ENCODE results near the gene FOXC2.
"Not testable (repeated sequence)": the region's sequence is repeated elsewhere in the genome, so short reads cannot be mapped to it uniquely, and the experiment has no call there.

The FOXC2 gene

GRCh38 chr16:86573646-86574508 lies 7.2 kb downstream of the FOXC2 start:
- DNase-seq (ENCODE audit: low read depth): no peak

- no peak for DNase-seq (ENCODE audit: low read depth)
These were observed 8.0 kb downstream of the FOXC2 start for GRCh38 chr16:86574646-86575045.

- DNase-seq (ENCODE audit: low read depth): no peak
These were observed 8.6 kb downstream of the FOXC2 start for GRCh38 chr16:86575095-86575685.

DNA sequence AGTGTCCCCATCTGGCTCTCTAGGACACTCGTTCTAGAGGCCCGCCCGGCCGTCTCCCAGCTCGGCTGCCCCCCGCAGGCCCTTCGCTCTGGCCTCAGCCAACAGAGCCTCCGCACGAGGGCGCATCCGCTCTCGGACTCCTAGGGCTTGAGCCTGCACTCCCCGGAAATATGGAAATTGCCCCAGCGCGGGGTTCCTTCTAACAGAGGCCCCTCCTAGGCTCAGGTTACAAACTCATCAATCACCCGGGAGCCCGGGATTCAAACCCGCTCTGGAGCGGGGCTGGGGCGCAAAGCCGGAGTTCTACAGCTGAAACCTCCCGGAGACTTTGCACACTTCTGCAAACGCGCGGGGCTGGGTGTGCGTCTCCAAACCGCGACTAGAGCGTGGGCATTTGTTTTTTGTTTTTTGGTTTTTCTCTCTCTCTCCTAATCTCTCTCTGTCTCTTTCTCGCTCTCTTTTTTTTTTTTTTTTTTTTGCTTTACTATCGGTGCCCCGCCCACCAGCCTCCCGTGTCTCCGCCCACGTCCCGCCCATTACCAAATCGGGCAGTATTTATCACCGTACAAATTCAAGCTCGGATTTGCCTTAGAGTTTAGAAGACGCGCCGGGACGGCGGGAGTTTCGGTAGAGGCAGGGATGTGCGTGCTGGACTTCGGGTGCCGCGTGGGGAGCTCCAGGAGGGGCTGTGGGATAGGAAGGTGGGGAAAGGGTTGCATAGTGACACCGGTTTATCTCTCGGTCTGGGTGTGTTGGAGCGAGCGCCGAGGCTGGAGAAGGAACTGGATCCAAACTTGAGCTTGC lies 9.3 kb downstream of the FOXC2 start:
- DNase-seq (ENCODE audit: low read depth): peak; percentile 87

DNA sequence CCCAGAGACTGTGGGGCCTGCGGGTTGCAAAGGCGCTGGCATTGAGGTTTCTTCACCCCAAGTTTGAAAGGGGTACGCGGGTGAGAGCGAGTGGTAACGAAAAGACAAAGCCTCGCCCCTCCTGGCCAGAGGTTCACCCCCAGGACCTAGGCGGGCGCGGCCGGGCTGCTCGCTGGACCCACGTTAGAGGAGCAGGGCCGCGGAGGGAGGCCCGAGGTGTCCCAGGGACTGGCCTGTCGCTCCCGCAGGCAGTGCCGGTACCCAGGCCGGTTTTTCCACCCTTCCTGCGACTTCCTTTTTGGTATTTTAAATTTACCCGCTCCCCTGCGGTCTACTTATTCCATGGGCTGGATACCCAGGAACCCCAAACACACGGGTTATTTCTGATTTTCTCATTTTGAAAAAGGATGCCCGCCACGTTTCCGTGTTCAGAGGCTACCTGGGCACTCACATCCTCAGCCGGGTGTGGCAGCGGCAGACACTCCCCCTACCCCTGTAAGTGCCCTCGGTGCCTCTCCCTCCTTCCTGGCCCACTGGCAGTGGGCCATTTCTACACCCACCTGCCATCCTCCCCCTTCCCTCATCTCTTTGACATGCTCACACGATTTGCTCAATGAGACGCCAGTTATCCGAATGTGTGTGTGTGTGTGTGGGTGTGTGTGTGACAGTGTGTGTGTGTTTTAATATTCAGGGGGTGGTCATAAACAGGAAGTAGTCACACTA lies 10.1 kb downstream of the FOXC2 start:
- no peak for DNase-seq (ENCODE audit: low read depth)

GRCh38 chr16:86577314-86577971 lies 10.8 kb downstream of the FOXC2 start:
- no peak for DNase-seq (ENCODE audit: low read depth)

DNA sequence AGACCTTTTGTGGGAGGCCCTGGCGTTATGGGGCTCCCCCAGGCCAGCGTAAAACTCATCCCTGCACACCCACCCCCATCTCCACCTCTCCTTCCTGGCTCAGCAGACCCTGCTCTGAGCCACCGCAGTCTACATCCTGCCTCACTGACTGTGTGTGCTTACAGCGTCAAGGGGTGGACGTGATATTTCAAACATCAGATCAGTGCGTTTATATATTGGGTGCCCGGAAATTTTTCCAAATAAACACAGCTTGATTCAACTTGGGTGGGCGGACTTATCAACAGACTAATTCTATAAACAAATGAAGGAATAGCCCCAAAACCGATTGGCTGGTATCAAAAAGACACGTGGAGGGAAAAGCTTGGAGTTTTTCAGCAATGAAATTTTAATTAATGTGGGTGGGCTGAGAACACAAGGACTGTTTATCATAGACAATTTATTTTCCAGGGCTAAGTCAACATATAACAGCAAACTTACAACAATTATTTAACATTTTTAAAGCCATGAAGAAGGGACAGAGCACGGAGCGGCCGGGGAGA lies 11.5 kb downstream of the FOXC2 start, which contains the start of gene FOXL1:
Gene FOXL1 (plus strand): TSS at position 489 of the 539 bp plus-strand sequence. CDS start 175 bp downstream, outside the sequence.
- no peak for DNase-seq (ENCODE audit: low read depth)

DNA sequence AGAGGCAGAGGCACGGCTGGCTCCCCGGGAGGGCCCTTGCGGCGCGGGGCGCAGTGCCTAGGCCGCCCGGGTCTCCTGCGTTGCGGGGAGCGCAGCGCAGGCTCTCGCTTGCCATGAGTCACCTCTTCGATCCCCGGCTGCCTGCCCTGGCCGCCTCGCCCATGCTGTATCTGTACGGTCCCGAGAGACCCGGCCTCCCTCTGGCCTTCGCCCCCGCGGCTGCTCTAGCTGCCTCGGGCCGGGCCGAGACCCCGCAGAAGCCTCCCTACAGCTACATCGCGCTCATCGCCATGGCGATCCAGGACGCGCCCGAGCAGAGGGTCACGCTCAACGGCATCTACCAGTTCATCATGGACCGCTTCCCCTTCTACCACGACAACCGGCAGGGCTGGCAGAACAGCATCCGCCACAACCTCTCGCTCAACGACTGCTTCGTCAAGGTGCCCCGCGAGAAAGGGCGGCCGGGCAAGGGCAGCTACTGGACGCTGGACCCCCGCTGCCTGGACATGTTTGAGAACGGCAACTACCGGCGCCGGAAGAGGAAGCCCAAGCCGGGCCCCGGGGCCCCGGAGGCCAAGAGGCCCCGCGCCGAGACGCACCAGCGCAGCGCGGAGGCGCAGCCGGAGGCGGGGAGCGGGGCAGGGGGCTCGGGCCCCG lies 12.1 kb downstream of the FOXC2 start:
- no peak for DNase-seq (ENCODE audit: low read depth)

DNA sequence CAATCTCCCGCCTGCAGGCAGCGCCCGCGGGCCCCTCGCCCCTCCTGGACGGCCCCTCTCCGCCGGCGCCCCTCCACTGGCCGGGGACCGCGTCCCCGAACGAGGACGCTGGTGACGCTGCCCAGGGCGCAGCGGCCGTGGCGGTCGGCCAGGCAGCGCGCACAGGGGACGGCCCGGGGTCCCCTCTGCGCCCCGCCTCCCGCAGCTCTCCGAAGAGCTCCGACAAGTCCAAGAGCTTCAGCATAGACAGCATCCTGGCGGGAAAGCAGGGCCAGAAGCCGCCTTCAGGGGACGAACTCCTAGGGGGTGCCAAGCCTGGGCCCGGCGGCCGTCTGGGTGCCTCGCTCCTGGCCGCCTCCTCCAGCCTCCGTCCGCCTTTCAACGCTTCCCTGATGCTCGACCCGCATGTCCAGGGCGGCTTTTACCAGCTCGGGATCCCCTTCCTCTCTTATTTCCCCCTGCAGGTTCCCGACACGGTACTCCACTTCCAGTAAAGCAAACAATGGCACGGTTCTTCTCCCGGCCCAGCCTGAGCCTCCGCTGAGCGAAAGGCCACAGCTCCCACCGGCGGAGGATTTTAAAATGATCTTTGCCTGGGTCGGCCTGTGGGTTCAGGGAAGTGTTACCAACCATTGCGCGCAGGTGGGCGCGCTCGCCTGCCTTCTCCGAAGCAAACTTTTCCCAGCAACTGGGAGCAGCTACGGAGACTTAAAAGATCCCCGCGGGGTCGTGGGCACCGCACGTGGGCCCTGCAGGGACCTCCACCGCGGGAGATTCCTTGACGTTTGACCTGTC lies 12.8 kb downstream of the FOXC2 start:
- DNase-seq (ENCODE audit: low read depth): no peak

DNA sequence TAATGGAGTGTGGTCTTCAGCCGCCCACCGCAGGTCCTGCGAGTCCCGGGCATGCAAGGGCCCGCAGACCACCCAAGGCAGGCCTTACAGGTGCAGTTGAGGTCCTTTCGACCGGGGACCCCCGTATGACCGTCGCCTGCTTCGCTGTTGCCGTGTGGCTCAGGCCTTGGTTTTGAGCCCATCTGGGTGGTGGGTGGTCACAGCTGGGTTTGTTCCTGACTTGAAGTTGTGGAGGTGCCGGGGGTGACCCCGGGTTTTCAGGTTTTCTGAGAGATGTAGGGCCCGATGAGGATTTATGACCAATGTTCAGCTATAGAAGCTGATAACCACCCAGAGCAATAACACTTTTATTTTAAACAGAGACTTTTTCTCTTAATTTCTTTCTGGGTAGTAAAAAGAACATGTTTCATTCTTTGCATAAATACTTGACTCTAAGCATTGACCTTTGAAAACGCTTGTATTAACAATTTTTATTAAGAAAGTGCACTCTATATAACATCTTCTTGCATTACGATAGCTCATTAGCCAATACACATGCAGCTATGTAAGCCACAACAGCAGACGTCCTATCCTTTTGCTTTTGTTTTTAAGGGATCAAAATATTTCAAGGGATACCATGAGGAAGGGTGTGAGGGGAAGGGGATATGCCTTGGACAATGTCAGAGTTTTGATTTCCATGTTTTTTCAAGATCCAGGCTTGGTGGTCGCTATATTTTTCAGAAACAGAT lies 13.6 kb downstream of the FOXC2 start:
- DNase-seq (ENCODE audit: low read depth): no peak

DNA sequence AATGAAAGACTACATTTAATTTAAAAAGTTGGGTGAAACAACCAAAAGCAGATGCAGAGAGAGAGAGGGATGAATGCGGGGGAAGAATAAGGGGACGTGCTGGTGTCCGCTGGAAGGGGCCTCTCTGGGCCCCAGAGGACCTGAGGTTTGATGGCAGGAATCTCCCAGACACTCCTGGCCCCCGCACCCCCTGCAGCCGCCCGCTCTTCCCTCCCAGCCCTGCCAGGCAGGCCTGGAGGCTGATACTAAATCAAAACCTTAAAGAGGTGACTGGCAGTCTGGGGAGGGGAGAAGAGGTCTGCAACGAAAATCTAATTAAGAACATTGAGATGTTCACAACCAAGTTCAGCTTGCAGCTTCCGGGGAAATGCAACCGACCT lies 14.2 kb downstream of the FOXC2 start:
- DNase-seq (ENCODE audit: low read depth): no peak

DNA sequence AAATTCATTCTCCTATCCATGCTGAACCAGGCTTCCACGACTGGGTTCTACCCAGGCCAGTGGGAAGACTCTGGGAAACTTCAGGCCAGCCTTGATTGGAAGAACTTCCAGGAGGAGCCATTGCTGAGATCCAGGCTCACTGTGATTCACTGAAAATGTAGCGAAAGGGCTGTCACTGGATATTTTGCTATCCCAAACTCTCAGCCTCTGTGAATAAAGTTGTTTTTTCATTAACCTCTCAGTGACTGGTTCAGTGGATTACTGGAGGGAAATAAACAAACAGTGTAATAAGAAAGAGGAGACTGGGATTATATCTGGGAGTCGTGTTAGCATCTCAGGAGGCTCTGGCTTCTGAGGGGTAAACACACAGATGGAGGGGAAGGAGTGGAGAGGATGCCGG lies 14.8 kb downstream of the FOXC2 start:
- no peak for DNase-seq (ENCODE audit: low read depth)

DNA sequence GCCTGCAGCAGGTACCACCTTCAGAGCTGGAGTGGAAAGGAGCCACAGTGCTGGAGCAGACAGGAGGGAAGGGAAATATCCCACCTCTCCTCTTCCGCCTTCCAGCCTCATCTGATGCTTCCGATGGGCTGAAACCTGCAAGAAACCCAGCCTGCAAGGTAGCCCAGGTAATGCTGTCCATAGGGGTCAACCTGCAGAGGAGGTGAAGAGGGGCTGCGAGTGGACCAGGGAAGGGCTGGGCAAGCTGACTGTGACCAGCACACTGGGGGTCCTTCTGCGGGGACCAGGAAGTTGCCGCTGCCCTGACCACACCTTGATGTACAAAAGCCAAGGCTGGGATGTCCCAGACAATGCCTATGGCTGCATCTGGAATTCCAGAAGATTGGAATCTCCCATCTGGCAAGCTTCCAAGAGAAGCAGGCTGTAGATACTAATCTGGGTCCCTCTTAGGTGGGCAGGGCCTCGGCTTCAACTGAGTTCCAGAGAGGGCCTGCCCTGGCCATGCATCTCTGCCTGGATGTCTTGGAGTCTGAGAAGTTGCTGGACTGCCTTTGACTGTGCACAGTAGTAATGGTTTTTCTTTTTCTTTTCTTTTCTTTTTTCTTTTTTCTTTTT lies 17.5 kb downstream of the FOXC2 start:
- DNase-seq (ENCODE audit: low read depth): no peak

DNA sequence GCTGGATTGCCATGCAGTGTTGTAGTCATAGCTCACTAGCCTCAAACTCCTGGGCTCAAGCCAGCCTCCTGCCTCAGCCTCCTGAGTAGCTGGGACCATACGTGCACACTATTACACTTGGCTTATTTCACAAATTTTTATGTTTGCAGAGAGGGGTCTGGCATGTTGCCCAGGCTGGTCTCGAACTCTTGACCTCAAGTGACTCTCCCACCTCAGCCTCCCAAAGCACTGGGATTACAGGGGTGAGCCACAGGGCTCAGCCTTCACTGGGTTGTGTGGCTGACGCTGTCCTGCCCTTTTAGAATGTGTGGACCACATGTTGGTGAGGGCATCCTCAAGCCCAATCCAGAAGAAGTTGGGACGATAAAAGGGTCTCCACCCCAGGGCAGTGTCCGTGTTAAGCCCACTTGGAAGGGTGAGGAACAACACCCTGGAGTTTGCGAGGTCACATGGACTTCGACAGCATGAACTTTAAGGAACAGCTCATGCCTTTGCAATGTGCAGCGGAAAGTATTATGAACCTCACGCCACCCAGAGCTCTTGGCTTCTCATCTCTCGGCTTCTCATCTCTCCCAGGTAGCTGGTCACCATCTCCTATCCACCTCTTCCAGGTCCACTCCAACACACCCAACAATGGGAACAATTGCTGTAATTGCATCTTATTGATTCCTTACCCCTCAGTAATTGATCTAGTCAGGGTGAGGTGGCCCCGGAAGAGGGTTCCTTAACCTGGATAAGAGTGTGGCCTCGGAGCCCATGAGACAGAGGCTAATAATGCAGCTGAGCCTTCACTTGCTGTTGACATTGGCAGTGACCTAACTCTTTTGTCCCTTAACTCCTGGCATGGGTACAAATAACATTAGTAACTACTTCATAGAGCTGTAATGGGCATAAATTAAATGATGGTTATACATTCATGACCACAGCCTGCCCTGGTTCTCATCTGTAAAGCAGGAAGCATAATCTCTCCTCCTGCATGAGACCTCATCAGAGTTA lies 18.4 kb downstream of the FOXC2 start:
- no peak for DNase-seq (ENCODE audit: low read depth)

DNA sequence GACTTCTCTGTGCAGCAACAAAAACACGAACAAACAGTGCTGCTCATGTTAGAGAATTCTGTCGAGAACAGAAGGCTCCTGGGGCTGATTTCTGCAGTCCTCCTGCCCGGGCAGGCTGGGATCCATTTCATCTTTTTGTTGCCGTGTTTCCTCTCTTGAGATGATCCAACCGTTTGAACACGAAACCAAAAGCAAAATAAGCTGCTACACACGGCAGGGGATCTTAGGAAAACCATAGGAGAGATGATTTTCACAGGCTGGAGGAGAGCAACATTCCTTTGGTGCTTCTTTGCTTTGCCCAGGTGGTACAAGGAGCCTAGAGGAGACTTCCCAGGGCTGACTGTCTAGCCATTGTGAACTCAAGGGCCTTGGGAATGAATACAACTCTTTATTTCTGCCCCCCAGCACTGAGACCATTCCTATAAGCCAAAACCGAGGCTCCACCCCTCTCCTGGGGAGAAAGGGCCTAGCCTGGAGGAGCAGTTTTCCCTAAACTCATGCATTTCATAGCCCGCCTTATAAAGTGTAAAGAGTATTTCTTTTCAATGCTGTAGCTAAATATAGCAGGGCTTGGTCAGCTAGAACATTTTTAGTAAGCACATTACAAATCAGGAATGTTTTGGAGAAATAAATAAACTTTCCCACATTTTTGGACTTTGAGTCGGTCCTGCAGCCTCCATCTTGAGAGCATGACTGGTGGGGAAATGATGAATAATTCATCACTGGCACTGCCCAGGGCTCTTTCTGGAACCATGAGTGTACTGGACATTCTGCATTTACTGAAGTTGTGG lies 19.4 kb downstream of the FOXC2 start:
- DNase-seq (ENCODE audit: low read depth): peak; percentile 89

- DNase-seq (ENCODE audit: low read depth): no peak
These were observed 20.9 kb downstream of the FOXC2 start for GRCh38 chr16:86587487-86587886.

DNA sequence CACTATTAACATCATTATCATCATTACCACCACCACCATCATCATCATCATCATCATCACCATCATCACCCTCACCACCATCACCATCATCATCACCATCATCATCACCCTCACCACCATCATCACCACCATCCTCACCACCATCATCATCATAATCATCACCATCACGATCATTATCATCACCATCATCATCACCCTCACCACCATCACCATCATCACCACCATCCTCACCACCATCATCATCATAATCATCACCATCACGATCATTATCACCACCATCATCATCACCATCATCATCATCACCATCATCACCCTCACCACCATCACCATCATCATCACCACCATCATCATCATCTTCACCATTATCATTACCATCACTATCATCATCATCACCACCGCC lies 21.3 kb downstream of the FOXC2 start:
- DNase-seq (ENCODE audit: low read depth): not testable (repeated sequence)

Measured in stromal cell of bone marrow (primary cell).